Right lobe of liver (tissue), 6 donors: ENCODE data around the gene IGFL1. TPM values are rescaled to one million over a fixed set of nuclear protein-coding genes. Genes with fewer than 3 reads are reported as not detected.

Experiments
- ATAC-seq, 4 donors: fragments of 200-7000 bp; cut with Tn5 transposase; one replicate each; pipeline ENCODE4 v1.9.1; 2020; ENCODE audit warnings: mild to moderate bottlenecking in 4 of 4, moderate library complexity in 4 of 4
- DNase-seq, 3 donors: peaks; one replicate each; pipeline ENCODE4 v3.0.0-alpha.2; 2020
- H3K27ac ChIP-seq, 3 donors: fragments of 200-600 bp; one replicate each; pipeline ENCODE4 v1.8.0; 2022
- H3K27me3 ChIP-seq, 2 donors: fragments of 200-600 bp; one replicate each; pipeline ENCODE4 v1.8.0; 2022
- H3K36me3 ChIP-seq, 4 donors: fragments of 200-600 bp; sonication (generic) in 1 of 4; one replicate each; pipeline versions ENCODE4 v1.5.1 to v1.8.0; 2017 to 2022; ENCODE audit warnings: control low read depth in 1 of 4
- H3K4me1 ChIP-seq, 4 donors: fragments of 200-600 bp; sonication (generic) in 1 of 4; one replicate each; pipeline versions ENCODE4 v1.5.1 to v1.8.0; 2017 to 2022; ENCODE audit warnings: control low read depth in 1 of 4
- H3K4me3 ChIP-seq, 3 donors: fragments of 200-600 bp; one replicate each; pipeline ENCODE4 v1.8.0; 2022
- H3K9me3 ChIP-seq, 4 donors: fragments of 200-600 bp; sonication (generic) in 1 of 4; one replicate each; pipeline versions ENCODE4 v1.5.1 to v1.8.0; 2017 to 2022; ENCODE audit warnings: control low read depth in 1 of 4
- POLR2A ChIP-seq: fragments of 450-650 bp; IDR thresholded peaks from one replicate; pipeline ENCODE4 v1.6.1; 2017; ENCODE audit warnings: antibody characterized with exemption, mild to moderate bottlenecking
- WGBS: methylation state at CpG from one replicate; pipeline ENCODE4 v1.1.6; 2018; ENCODE audit warnings: low coverage, low lambda C conversion rate; ENCODE audit not compliant: insufficient coverage; ENCODE audit errors: missing lambda C conversion rate; 5-methylcytosine and 5-hydroxymethylcytosine counted together
- intact Hi-C, 2 donors: fragments of 100-400 bp; cut with DNase I; formaldehyde crosslinking; loops; one replicate each; pipeline versions ENCODE4 v1.11.2 to v1.14.1; 2022
- total RNA-seq, 6 experiments: library from RNA; depleted of rRNA in 2 of 6; stranded (reverse); fragments of >200 nt in 2 of 6; fragmentation: NEBNext Ultra II Directional in 3 of 6; extraction: Animal tissue kit (Norgen Biotek cat#: 25700) in 3 of 6; gene quantifications; one replicate each; pipeline versions ENCODE4 v1.1.0 to v1.2.4, GENCODE V29; 2016 to 2023
- TF ChIP-seq, protein P1 (sequence below), 4 donors: fragments of 200-600 bp in 3 of 4; fragments of 450-650 bp in 1 of 4; IDR thresholded peaks; one replicate each; pipeline versions ENCODE4 v1.5.1 to v1.8.0; 2016 to 2022; ENCODE audit warnings: antibody characterized with exemption in 4 of 4, mild to moderate bottlenecking in 2 of 4
- donor health status: DM: no; HTN: yes; CAD: no.
- donor health status: DM: no; HTN: no; CAD: no.
- donor health status: DM: no; HTN: no; CAD: no.
- donor health status: DM: no; HTN: yes; CAD: no.
- donor health status: DM: no; HTN: yes; CAD: no.

Gene IGFL1
- total RNA-seq, 6 experiments from 2014 or later, result not detected

DNA sequence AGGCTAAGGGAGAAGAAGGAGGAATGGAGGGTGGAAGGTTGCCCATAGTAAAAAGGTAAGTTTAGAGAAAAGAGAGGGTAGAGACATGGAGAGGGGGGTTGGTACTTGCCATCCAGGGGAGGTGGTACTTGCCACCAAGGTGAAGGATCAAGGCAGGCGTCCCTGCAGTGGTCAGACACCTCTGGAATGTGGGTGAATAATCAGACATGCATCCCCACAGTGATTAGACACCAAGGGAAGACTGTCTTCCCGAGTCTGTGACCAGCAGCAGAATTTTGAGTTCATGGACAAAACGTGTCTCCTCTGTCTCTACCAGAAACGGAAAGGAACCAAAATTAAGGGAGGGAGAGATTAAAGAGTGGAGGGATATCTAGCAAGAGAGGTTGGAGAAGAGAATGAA, 27.1 kb upstream of the IGFL1 start:
- Histone ChIP-seq H3K27me3 (no peaks in the 10 kb centered on the region), H3K36me3 (no peaks in the 10 kb centered on the region), H3K4me1 (no peaks in the 10 kb centered on the region), H3K4me3 (no peak overlapping the region), H3K9me3 (no peaks in the 10 kb centered on the region), H3K27ac (no peak overlapping the region)
- 51% methylated on average over 4 of the region's 4 CpGs for WGBS
- TF ChIP-seq, protein P1, sequence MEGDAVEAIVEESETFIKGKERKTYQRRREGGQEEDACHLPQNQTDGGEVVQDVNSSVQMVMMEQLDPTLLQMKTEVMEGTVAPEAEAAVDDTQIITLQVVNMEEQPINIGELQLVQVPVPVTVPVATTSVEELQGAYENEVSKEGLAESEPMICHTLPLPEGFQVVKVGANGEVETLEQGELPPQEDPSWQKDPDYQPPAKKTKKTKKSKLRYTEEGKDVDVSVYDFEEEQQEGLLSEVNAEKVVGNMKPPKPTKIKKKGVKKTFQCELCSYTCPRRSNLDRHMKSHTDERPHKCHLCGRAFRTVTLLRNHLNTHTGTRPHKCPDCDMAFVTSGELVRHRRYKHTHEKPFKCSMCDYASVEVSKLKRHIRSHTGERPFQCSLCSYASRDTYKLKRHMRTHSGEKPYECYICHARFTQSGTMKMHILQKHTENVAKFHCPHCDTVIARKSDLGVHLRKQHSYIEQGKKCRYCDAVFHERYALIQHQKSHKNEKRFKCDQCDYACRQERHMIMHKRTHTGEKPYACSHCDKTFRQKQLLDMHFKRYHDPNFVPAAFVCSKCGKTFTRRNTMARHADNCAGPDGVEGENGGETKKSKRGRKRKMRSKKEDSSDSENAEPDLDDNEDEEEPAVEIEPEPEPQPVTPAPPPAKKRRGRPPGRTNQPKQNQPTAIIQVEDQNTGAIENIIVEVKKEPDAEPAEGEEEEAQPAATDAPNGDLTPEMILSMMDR (IDR thresholded peaks at IDR 0.05), result no peak
- TF ChIP-seq POLR2A, result no peak
- DNase-seq (no peak), ATAC-seq (no peak)
- intact Hi-C loops, result no loop called here

DNA sequence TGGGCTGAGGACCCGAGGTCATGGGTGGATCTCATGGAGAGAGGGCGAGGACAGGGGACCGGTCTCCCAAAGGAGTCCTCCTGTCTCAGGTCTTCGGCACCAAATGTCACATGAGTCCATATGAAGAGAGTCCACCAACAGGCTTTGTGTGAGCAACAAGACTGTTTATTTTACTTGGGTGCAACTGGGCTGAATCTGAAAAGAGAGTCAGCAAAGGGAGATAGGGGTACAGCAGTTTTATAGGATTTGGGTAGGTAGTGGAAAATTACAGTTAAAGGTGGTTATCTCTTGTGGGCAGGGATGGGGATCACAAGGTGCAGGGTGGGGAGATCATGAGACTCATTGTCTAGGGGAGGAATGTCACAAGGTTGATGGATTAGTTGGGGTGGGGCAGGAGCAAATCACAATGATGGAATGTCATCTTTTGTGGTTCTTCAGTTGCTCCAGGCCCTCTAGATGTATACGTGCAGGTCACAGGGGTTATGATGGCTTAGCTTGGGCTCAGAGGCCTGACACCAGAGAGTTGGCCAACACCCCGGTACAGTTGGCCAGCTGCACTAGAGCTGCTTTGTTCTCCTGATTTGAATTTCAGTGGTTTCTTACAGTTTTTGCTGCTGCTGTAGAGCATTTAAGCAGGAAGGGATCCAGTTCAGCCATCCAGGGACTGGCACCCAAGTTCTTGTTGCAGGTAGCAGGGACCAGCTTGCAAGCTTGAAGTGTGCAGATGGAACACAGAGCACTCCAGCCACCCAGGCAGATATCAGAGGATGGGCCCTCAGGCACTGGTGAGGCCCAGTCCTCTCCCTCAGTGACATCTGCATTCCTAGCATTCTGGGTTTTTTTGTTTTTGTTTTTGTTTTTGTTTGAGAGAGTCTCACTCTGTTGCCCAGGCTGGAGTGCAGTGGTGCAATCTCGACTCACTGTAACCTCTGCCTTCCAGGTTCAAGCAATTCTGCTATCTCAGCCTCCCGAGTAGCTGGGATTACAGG, 26.4 kb upstream of the IGFL1 start:
- 79% methylated on average over 7 of the region's 8 CpGs for WGBS
- no peak for TF ChIP-seq POLR2A
- TF ChIP-seq, protein P1 (IDR thresholded peaks at IDR 0.05), result no peak
- Histone ChIP-seq H3K4me1 (no peaks in the 10 kb centered on the region), H3K9me3 (no peaks in the 10 kb centered on the region), H3K27ac (no peak overlapping the region), H3K36me3 (no peaks in the 10 kb centered on the region), H3K4me3 (no peak overlapping the region), H3K27me3 (no peaks in the 10 kb centered on the region)
- no peak for DNase-seq
- ATAC-seq, result no peak
- intact Hi-C loops, result no loop called here

DNA sequence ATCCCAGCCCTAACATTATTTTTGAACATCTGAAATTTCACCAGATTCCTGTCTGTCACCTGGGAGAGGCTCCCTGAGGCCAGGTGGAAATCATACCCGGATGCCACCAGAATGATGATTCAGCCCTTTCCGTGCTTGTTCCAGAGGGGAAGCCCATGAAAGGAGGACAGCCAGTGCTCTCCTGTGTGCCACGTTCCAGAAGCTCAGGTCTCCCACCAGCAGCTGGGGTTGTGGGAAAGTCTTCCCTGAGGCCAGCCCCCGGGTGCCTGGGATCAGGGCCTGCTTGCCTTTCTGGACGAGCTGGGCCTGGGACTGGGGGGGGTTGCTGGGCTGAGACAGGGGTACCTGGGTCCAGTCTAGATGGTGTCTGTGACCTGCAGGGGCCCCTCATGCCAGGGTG, 25.5 kb upstream of the IGFL1 start:
- no peaks in the 10 kb centered on the region for H3K36me3 ChIP-seq
- TF ChIP-seq POLR2A, result no peak
- TF ChIP-seq, protein P1 (IDR thresholded peaks at IDR 0.05), result no peak
- H3K27ac ChIP-seq, result no peak overlapping the region
- ATAC-seq, result no peak
- H3K4me3 ChIP-seq, result no peak overlapping the region
- DNase-seq, result no peak
- intact Hi-C loops, result no loop called here
- no peaks in the 10 kb centered on the region for H3K4me1 ChIP-seq
- no peaks in the 10 kb centered on the region for H3K9me3 ChIP-seq
- H3K27me3 ChIP-seq, result no peaks in the 10 kb centered on the region
- 85% methylated on average over 2 of the region's 5 CpGs for WGBS

DNA sequence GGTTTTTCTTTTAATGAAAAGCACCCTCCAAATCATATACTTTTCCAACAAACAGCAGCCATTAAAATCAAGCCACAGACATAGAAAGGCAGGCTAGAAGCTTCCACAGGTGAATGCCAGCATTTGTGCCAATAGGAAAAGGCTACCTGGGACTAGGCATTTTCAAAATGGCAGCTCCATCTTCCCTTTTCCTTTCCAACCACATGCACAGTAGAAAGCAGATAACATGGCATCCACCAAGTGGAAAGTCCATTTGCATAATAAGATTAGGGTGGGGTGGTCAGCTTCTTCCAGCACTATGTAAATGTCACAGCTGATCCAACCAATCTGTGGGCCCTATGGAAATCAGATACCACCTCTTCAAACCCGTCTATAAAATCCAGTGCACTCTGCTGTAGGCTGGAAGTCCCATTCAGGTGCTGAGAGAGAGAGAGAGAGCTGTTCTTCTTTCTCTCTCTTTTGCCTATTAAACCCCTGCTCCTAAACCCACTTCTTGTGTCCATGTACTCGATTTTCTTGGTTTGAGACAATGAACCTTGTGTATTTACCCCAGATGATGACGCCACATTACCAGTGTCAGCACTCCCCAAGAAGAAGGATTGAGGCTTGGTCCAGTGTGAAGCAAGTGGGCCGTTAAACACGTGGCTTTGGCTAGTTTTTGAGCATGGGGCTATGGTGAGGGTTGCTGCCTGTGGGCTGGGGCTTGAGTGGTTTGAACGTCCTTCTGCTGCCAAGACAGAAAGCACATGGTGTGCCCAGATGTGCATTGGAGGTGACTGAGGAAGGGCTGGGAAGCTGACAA, 24.2 kb upstream of the IGFL1 start:
- H3K4me1 ChIP-seq, result no peaks in the 10 kb centered on the region
- 62% methylated on average over 4 of the region's 6 CpGs for WGBS
- H3K27ac ChIP-seq, result no peak overlapping the region
- H3K4me3 ChIP-seq, result no peak overlapping the region
- ATAC-seq (no peak), DNase-seq (no peak)
- no peaks in the 10 kb centered on the region for H3K36me3 ChIP-seq
- no peaks in the 10 kb centered on the region for H3K27me3 ChIP-seq
- TF ChIP-seq, protein P1 (IDR thresholded peaks at IDR 0.05), result no peak
- no peak for TF ChIP-seq POLR2A
- no peaks in the 10 kb centered on the region for H3K9me3 ChIP-seq
- intact Hi-C loops, result no loop called here
